C1 segment of cervical spinal cord (tissue), 14 donors: ENCODE results near the gene RAB44.

Experiments
- DNase-seq, 14 donors: peaks; one replicate each; lab custom pipeline; 2025; lab: John Stamatoyannopoulos, UW

RAB44 gene

GRCh38 chr6:36769676-36770499 lies 72.3 kb downstream of the RAB44 start:
- no peak for DNase-seq

- no peak for DNase-seq
These were observed 73.5 kb downstream of the RAB44 start for GRCh38 chr6:36771145-36771544.

- no peak for DNase-seq
These were observed 74.8 kb downstream of the RAB44 start for GRCh38 chr6:36772397-36772796.

- peak in 1 of 14 donors; percentile 15 for DNase-seq
These were observed 76.7 kb downstream of the RAB44 start for GRCh38 chr6:36774331-36774730.

- DNase-seq, result no peak
These were observed 78.5 kb downstream of the RAB44 start for GRCh38 chr6:36776167-36776566.

GRCh38 chr6:36777801-36778200 lies 80.2 kb downstream of the RAB44 start:
- no peak for DNase-seq

GRCh38 chr6:36779227-36779626 lies 81.6 kb downstream of the RAB44 start:
- DNase-seq, result no peak

- no peak for DNase-seq
These were observed 83.0 kb downstream of the RAB44 start for GRCh38 chr6:36780442-36781177.

- no peak for DNase-seq
These were observed 84.0 kb downstream of the RAB44 start for GRCh38 chr6:36781669-36782068.
